GM06990 (cell line): Measurements from ENCODE around the gene ARHGAP36.

ENCODE experiments used
- DNase-seq: peaks from one replicate; pipeline ENCODE4 v3.0.0-alpha.2; 2011; ENCODE audit not compliant: insufficient read length; ENCODE audit errors: extremely low read depth
- H3K27me3 ChIP-seq: replicated peaks from 2 replicates; pipeline ENCODE4 v1.6.0; 2011; ENCODE audit warnings: low read length; ENCODE audit not compliant: control insufficient read depth, insufficient read depth
- H3K36me3 ChIP-seq: 2 replicates; pipeline ENCODE4 v1.5.1; 2011; ENCODE audit warnings: low read length; ENCODE audit not compliant: control insufficient read depth, insufficient read depth
- H3K4me3 ChIP-seq: replicated peaks from 2 replicates; pipeline ENCODE4 v1.5.1; 2011; ENCODE audit warnings: low read depth, mild to moderate bottlenecking, control low read depth, low read length
- TF ChIP-seq, protein P1 (sequence below): IDR thresholded peaks from 2 replicates; pipeline ENCODE4 v1.5.1; 2011; ENCODE audit warnings: low read length, control low read depth, mild to moderate bottlenecking, inconsistent platforms; ENCODE audit not compliant: insufficient read depth, poor library complexity, severe bottlenecking

The ARHGAP36 gene

DNA sequence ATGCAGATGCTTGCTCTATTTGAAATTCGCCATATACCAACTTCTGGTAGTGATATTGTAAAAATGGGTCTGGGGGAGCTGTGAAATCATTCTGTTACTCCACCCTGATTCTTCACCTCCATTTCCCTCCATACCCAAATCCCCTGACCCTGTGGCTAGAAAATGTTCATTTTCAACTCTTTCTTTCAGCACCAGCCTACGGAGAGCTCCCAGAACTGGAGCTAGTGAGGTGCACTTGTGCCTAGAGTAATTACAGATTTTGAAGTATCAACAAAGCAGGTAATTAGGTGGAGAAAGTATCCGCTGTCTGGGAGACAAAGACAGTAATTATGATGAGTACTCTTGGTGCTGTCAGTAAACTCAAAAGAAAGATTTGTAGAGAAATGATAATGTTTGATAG lies 8.1 kb downstream of the ARHGAP36 start:
- TF ChIP-seq, protein P1, sequence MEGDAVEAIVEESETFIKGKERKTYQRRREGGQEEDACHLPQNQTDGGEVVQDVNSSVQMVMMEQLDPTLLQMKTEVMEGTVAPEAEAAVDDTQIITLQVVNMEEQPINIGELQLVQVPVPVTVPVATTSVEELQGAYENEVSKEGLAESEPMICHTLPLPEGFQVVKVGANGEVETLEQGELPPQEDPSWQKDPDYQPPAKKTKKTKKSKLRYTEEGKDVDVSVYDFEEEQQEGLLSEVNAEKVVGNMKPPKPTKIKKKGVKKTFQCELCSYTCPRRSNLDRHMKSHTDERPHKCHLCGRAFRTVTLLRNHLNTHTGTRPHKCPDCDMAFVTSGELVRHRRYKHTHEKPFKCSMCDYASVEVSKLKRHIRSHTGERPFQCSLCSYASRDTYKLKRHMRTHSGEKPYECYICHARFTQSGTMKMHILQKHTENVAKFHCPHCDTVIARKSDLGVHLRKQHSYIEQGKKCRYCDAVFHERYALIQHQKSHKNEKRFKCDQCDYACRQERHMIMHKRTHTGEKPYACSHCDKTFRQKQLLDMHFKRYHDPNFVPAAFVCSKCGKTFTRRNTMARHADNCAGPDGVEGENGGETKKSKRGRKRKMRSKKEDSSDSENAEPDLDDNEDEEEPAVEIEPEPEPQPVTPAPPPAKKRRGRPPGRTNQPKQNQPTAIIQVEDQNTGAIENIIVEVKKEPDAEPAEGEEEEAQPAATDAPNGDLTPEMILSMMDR, result no peak
- Histone ChIP-seq H3K27me3 (no peaks in the 10 kb centered on the region; the same call in 1 of the 2 replicates), H3K4me3 (no peak overlapping the region), H3K36me3 (no peaks in the 10 kb centered on the region)
- DNase-seq, result no peak

DNA sequence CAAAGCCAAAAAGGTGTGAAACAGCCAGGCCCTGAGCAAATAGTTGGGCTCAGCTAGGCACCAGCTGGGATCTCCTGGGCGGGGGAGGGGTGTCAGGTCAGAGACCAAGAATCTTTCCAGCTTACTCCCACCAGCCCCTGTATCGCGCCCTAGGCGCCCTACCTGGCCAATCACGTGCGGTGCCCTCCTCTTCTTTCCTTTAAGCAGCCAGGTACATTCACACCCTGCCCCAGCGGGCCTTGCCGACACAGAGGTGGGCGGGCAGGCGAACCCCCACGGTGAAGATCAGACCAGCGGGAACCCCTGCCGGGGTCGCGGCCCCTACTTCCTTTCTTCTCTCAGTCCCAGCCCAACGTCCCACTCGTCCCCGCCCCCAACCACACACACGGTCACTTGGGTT lies 9.1 kb downstream of the ARHGAP36 start:
- TF ChIP-seq, protein P1, result no peak
- H3K27me3 ChIP-seq, result no peaks in the 10 kb centered on the region; the same call in 1 of the 2 replicates
- DNase-seq, result no peak
- H3K36me3 ChIP-seq, result no peaks in the 10 kb centered on the region
- H3K4me3 ChIP-seq, result no peak overlapping the region

DNA sequence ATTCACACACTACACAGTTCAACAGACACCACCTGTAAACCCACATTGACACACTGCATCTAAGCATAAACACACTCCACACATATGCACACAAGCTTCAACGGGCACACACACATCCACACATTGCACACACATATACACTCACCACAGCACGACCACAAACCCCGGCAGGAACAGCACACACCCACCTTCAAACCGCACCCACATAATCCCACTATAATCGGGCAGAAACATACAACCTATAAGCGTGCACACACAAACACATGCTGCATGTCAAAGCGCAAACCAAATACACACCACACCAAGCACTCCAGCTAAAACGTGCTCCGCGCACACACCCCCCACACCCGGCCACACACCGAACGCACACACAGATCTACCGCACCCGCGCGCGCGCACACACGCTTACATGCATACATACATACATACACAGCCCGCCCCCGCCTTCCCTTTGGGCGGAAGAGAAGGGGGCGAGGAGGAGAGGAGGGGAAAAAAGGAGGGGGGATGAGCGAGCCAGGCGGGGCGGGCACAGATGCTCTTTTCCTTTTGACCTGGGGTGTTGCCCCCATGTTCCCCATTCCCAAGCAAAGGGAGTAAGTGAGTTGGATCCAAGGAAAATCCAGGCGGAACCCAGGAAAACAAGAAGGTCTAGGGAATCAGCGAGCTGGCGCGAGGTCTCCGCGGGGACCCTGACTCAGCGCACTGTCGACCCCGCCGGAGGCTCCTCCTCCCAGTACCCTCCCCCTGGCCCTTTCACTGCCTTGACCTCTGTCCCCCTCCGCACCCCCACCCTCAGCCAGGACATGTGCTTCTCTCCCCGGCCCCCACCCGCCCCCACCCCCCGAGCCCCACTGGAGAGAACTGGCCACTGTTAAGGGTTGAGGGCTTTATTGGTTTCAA lies 9.9 kb downstream of the ARHGAP36 start:
- TF ChIP-seq, protein P1, result no peak
- Histone ChIP-seq H3K4me3 (no peak overlapping the region), H3K36me3 (no peaks in the 10 kb centered on the region), H3K27me3 (no peaks in the 10 kb centered on the region; the same call in 1 of the 2 replicates)
- DNase-seq, result no peak

DNA sequence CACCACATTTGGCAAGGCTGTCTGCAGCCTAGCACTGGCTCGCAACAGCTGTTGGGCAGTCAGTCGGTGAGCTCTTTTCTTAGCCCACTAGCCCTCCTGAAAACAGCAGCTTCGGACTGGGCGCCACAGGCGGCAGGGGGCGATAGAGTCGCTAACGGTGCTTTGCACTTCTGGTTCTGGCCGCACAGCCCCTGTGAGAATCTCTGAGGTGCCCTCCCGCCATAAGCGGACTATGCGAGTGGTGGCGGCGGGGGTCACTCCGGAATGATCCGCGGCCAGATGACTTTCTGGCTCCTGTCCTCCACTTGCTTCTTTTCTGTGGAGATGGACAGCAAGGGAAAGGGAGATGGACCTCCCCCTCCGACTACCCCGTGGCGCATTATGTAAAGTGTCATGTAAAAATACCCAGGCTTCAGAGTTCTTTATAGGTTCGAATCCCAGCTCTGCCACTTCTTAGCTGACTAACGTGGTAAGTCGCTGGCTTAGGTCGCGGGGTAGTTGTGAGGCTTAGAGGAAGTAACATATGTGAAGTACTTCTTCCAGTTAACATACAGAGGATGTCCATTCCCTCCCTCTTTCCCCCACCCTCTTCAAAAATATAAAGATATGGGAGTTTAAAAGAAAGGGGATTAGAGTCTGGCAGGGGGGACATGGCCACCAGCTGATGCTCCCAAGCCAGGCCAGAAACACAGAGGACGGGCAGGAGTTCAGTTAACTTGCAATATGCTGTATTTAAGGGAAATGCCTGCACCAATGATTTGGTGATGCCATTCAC lies 11.0 kb downstream of the ARHGAP36 start:
- TF ChIP-seq, protein P1, result peak; percentile 49
- Histone ChIP-seq H3K4me3 (no peak overlapping the region), H3K36me3 (no peaks in the 10 kb centered on the region), H3K27me3 (no peaks in the 10 kb centered on the region; the same call in none of the 2 replicates)
- DNase-seq, result peak; percentile 24

DNA sequence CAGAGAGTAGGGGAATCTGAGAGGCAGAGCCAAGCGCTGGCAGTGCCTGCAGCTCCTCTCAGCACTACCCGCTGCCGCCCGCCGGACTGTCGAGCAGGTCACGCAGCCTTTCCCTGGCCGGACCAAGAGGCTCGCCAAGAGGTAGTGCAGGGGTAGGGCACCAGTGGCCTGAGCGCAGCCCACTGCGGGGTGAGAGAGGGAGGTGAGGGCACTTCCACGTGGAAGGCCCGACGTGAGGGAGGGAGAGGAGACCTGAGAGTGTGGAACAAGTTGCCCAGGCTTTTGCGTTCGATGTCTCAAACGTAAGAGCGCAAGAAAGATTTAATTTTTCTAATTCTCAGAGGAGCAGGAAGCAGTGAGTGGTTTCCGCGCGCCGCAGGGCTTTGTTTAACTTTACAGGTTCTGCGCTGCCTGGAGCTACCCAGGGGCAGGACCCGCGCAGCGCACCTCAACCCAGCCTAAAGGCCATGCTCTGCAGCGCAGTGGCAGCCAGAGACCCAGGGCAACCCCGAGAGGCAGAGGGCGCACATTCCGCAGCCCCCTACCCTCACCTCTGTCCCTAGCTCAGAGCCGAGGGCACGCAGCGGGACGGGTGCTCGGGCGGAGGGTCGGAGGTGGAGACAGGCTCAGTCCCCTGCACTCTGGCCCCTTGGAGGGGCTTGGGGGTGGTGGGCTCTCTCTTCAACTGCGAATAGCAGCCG lies 14.9 kb downstream of the ARHGAP36 start:
- DNase-seq, result no peak
- no peak overlapping the region for H3K4me3 ChIP-seq

More for the DNA sequence above, 14.9 kb downstream of the ARHGAP36 start:
- Histone ChIP-seq H3K36me3 (no peaks in the 10 kb centered on the region), H3K27me3 (no peaks in the 10 kb centered on the region; the same call in none of the 2 replicates)
- TF ChIP-seq, protein P1, result no peak
